ENCODE data around the gene FILIP1.

FILIP1 gene

GRCh38 chr6:75525682-75526081, 32.1 kb upstream of the FILIP1 start:
- Histone ChIP-seq H2AK5ac (ENCODE audit: low read depth, low read length) (no peak overlapping the region), H3K18ac (ENCODE audit: low read length) (no peak overlapping the region), H3K4me1 (ENCODE audit: control insufficient read depth in 2 of 2, insufficient read depth in 1 of 2, low read depth in 1 of 2, low read length in 2 of 2) (no peaks in the 10 kb centered on the region), H3K4me2 (ENCODE audit: insufficient read depth, low read length, poor library complexity, severe bottlenecking) (no peak overlapping the region), H3K14ac (ENCODE audit: low read length) (no peak overlapping the region), H3K4me3 (ENCODE audit: low read length in 2 of 2) (no peak overlapping the region), H3K36me3 (replicated peaks in 1 of 2; ENCODE audit: control insufficient read depth in 2 of 2, insufficient read depth in 2 of 2, low read length in 2 of 2) (no peaks in the 10 kb centered on the region), H3K27me3 (ENCODE audit: control insufficient read depth in 3 of 3, insufficient read depth in 3 of 3, low read depth in 1 of 3, low read length in 3 of 3) (peaks cover 0 to 1% (median 0%) of the 10 kb centered on the region in 3 experiments), H3K9ac (ENCODE audit: low read depth, low read length, poor library complexity) (no peak overlapping the region), H2BK120ac (ENCODE audit: low read depth, low read length) (no peak overlapping the region), H3K79me1 (ENCODE audit: low read depth, low read length) (no peaks in the 10 kb centered on the region), H4K8ac (ENCODE audit: low read depth, low read length) (no peak overlapping the region), H4K91ac (ENCODE audit: low read depth, low read length, poor library complexity) (no peak overlapping the region), H3K27ac (replicated peaks; ENCODE audit: low read length) (no peak overlapping the region), H2AFZ (ENCODE audit: low read length) (no peak overlapping the region), H2BK15ac (ENCODE audit: low read length) (no peak overlapping the region), H3K4ac (ENCODE audit: low read length) (no peak overlapping the region), H2BK5ac (ENCODE audit: low read length) (no peak overlapping the region), H2BK12ac (ENCODE audit: low read length) (no peak overlapping the region), H3K9me3 (replicated peaks in 1 of 2; ENCODE audit: control insufficient read depth in 2 of 2, insufficient read depth in 1 of 2, low read depth in 1 of 2, low read length in 2 of 2) (peaks cover 0 to 1% of the 10 kb centered on the region in 2 donors), H3K23ac (ENCODE audit: low read depth, low read length, poor library complexity) (no peak overlapping the region)
- WGBS, 2 donors (ENCODE audit: extremely low coverage in 2 of 2, insufficient read length in 2 of 2, insufficient replicate concordance in 1 of 2), result no CpG with 5 or more reads among the region's 3 CpGs
- no peak for DNase-seq (ENCODE audit: low spot score)

GRCh38 chr6:75524322-75524972, 30.8 kb upstream of the FILIP1 start:
- H3K9ac ChIP-seq (ENCODE audit: low read depth, low read length, poor library complexity), result no peak overlapping the region
- H3K4ac ChIP-seq (ENCODE audit: low read length), result no peak overlapping the region
- H3K18ac ChIP-seq (ENCODE audit: low read length), result no peak overlapping the region
- no peak overlapping the region for H4K8ac ChIP-seq (ENCODE audit: low read depth, low read length)
- no CpG with 5 or more reads among the region's 9 CpGs for WGBS, 2 donors (ENCODE audit: extremely low coverage in 2 of 2, insufficient read length in 2 of 2, insufficient replicate concordance in 1 of 2)
- H3K9me3 ChIP-seq (replicated peaks in 1 of 2; ENCODE audit: control insufficient read depth in 2 of 2, insufficient read depth in 1 of 2, low read depth in 1 of 2, low read length in 2 of 2), result peaks cover 0 to 1% of the 10 kb centered on the region in 2 donors
- no peak overlapping the region for H3K4me2 ChIP-seq (ENCODE audit: insufficient read depth, low read length, poor library complexity, severe bottlenecking)
- H2BK12ac ChIP-seq (ENCODE audit: low read length), result no peak overlapping the region
- no peaks in the 10 kb centered on the region for H3K36me3 ChIP-seq (replicated peaks in 1 of 2; ENCODE audit: control insufficient read depth in 2 of 2, insufficient read depth in 2 of 2, low read length in 2 of 2)
- no peak overlapping the region for H2AFZ ChIP-seq (ENCODE audit: low read length)
- no peak overlapping the region for H2BK15ac ChIP-seq (ENCODE audit: low read length)
- H2BK5ac ChIP-seq (ENCODE audit: low read length), result no peak overlapping the region
- no peaks in the 10 kb centered on the region for H3K79me1 ChIP-seq (ENCODE audit: low read depth, low read length)
- H3K14ac ChIP-seq (ENCODE audit: low read length), result no peak overlapping the region
- no peak overlapping the region for H2BK120ac ChIP-seq (ENCODE audit: low read depth, low read length)
- no peaks in the 10 kb centered on the region for H3K4me1 ChIP-seq (ENCODE audit: control insufficient read depth in 2 of 2, insufficient read depth in 1 of 2, low read depth in 1 of 2, low read length in 2 of 2)
- no peak overlapping the region for H4K91ac ChIP-seq (ENCODE audit: low read depth, low read length, poor library complexity)
- H2AK5ac ChIP-seq (ENCODE audit: low read depth, low read length), result no peak overlapping the region
- H3K4me3 ChIP-seq (ENCODE audit: low read length in 2 of 2), result no peak overlapping the region
- DNase-seq (ENCODE audit: low spot score), result no peak
- no peak overlapping the region for H3K23ac ChIP-seq (ENCODE audit: low read depth, low read length, poor library complexity)
- H3K27me3 ChIP-seq (ENCODE audit: control insufficient read depth in 3 of 3, insufficient read depth in 3 of 3, low read depth in 1 of 3, low read length in 3 of 3), result peaks cover 0 to 2% (median 0%) of the 10 kb centered on the region in 3 experiments
- no peak overlapping the region for H3K27ac ChIP-seq (replicated peaks; ENCODE audit: low read length)

- no peak for DNase-seq (ENCODE audit: low spot score)
- H3K18ac ChIP-seq (ENCODE audit: low read length), result no peak overlapping the region
- H2AFZ ChIP-seq (ENCODE audit: low read length), result no peak overlapping the region
- no peak overlapping the region for H3K27ac ChIP-seq (replicated peaks; ENCODE audit: low read length)
- no peak overlapping the region for H2BK12ac ChIP-seq (ENCODE audit: low read length)
- no peak overlapping the region for H2BK15ac ChIP-seq (ENCODE audit: low read length)
- H4K91ac ChIP-seq (ENCODE audit: low read depth, low read length, poor library complexity), result no peak overlapping the region
- no peak overlapping the region for H3K4ac ChIP-seq (ENCODE audit: low read length)
- H3K4me2 ChIP-seq (ENCODE audit: insufficient read depth, low read length, poor library complexity, severe bottlenecking), result no peak overlapping the region
- no peak overlapping the region for H4K8ac ChIP-seq (ENCODE audit: low read depth, low read length)
- H3K36me3 ChIP-seq (replicated peaks in 1 of 2; ENCODE audit: control insufficient read depth in 2 of 2, insufficient read depth in 2 of 2, low read length in 2 of 2), result no peaks in the 10 kb centered on the region
- no peak overlapping the region for H2BK120ac ChIP-seq (ENCODE audit: low read depth, low read length)
- no peak overlapping the region for H3K4me3 ChIP-seq (ENCODE audit: low read length in 2 of 2)
- H3K27me3 ChIP-seq (ENCODE audit: control insufficient read depth in 3 of 3, insufficient read depth in 3 of 3, low read depth in 1 of 3, low read length in 3 of 3), result peaks cover 0 to 11% (median 0%) of the 10 kb centered on the region in 3 experiments
- H2AK5ac ChIP-seq (ENCODE audit: low read depth, low read length), result no peak overlapping the region
- no peaks in the 10 kb centered on the region for H3K9me3 ChIP-seq (replicated peaks in 1 of 2; ENCODE audit: control insufficient read depth in 2 of 2, insufficient read depth in 1 of 2, low read depth in 1 of 2, low read length in 2 of 2)
- WGBS, 2 donors (ENCODE audit: extremely low coverage in 2 of 2, insufficient read length in 2 of 2, insufficient replicate concordance in 1 of 2), result no CpG with 5 or more reads among the region's 2 CpGs
- H3K79me1 ChIP-seq (ENCODE audit: low read depth, low read length), result no peaks in the 10 kb centered on the region
- H3K23ac ChIP-seq (ENCODE audit: low read depth, low read length, poor library complexity), result no peak overlapping the region
- no peak overlapping the region for H2BK5ac ChIP-seq (ENCODE audit: low read length)
- H3K4me1 ChIP-seq (ENCODE audit: control insufficient read depth in 2 of 2, insufficient read depth in 1 of 2, low read depth in 1 of 2, low read length in 2 of 2), result no peaks in the 10 kb centered on the region
- H3K14ac ChIP-seq (ENCODE audit: low read length), result no peak overlapping the region
- no peak overlapping the region for H3K9ac ChIP-seq (ENCODE audit: low read depth, low read length, poor library complexity)
These were observed 23.2 kb upstream of the FILIP1 start for GRCh38 chr6:75516757-75517156.

GRCh38 chr6:75512591-75512990, 19.0 kb upstream of the FILIP1 start:
- Histone ChIP-seq H3K14ac (ENCODE audit: low read length) (no peak overlapping the region), H2BK15ac (ENCODE audit: low read length) (no peak overlapping the region), H4K8ac (ENCODE audit: low read depth, low read length) (no peak overlapping the region), H3K27ac (replicated peaks; ENCODE audit: low read length) (no peak overlapping the region), H3K4me1 (ENCODE audit: control insufficient read depth in 2 of 2, insufficient read depth in 1 of 2, low read depth in 1 of 2, low read length in 2 of 2) (no peaks in the 10 kb centered on the region), H3K4me3 (ENCODE audit: low read length in 2 of 2) (no peak overlapping the region), H2BK12ac (ENCODE audit: low read length) (no peak overlapping the region), H3K4me2 (ENCODE audit: insufficient read depth, low read length, poor library complexity, severe bottlenecking) (no peak overlapping the region), H2AK5ac (ENCODE audit: low read depth, low read length) (no peak overlapping the region), H3K18ac (ENCODE audit: low read length) (no peak overlapping the region), H3K36me3 (replicated peaks in 1 of 2; ENCODE audit: control insufficient read depth in 2 of 2, insufficient read depth in 2 of 2, low read length in 2 of 2) (no peaks in the 10 kb centered on the region), H2BK120ac (ENCODE audit: low read depth, low read length) (no peak overlapping the region), H3K9me3 (replicated peaks in 1 of 2; ENCODE audit: control insufficient read depth in 2 of 2, insufficient read depth in 1 of 2, low read depth in 1 of 2, low read length in 2 of 2) (no peaks in the 10 kb centered on the region), H4K91ac (ENCODE audit: low read depth, low read length, poor library complexity) (no peak overlapping the region), H2AFZ (ENCODE audit: low read length) (no peak overlapping the region), H3K79me1 (ENCODE audit: low read depth, low read length) (no peaks in the 10 kb centered on the region), H3K9ac (ENCODE audit: low read depth, low read length, poor library complexity) (no peak overlapping the region), H3K27me3 (ENCODE audit: control insufficient read depth in 3 of 3, insufficient read depth in 3 of 3, low read depth in 1 of 3, low read length in 3 of 3) (peaks cover 0 to 2% (median 0%) of the 10 kb centered on the region in 3 experiments), H3K23ac (ENCODE audit: low read depth, low read length, poor library complexity) (no peak overlapping the region), H3K4ac (ENCODE audit: low read length) (no peak overlapping the region), H2BK5ac (ENCODE audit: low read length) (no peak overlapping the region)
- WGBS, 2 donors (ENCODE audit: extremely low coverage in 2 of 2, insufficient read length in 2 of 2, insufficient replicate concordance in 1 of 2), result no CpG with 5 or more reads among the region's 2 CpGs
- no peak for DNase-seq (ENCODE audit: low spot score)
